GM18505 (cell line): Measurements from ENCODE around the gene M6PR.
"Not testable (repeated sequence)": the region's sequence is repeated elsewhere in the genome, so short reads cannot be mapped to it uniquely, and the experiment has no call there.

Experiments used
- ATAC-seq: cut with Tn5 transposase; IDR thresholded peaks from one replicate; pipeline ENCODE4 v1.9.1; 2021; ENCODE audit not compliant: unreplicated experiment
- POLR2A ChIP-seq: IDR thresholded peaks from 4 replicates; pipeline ENCODE4 v1.6.1; 2011; ENCODE audit warnings: borderline replicate concordance; ENCODE audit not compliant: insufficient read depth, insufficient read length; ENCODE audit errors: extremely low read depth

The M6PR gene

GRCh38 chr12:8912914-8913313 is 36.5 kb downstream of the M6PR start:
- no peak for ATAC-seq
- no peak for TF ChIP-seq POLR2A

GRCh38 chr12:8911606-8912268 is 37.7 kb downstream of the M6PR start:
- no peak for ATAC-seq
- no peak for TF ChIP-seq POLR2A

GRCh38 chr12:8909752-8910151 is 39.7 kb downstream of the M6PR start:
- ATAC-seq = no peak
- TF ChIP-seq POLR2A = no peak

GRCh38 chr12:8907513-8907912 is 41.9 kb downstream of the M6PR start:
- no peak for ATAC-seq
- no peak for TF ChIP-seq POLR2A

GRCh38 chr12:8906266-8907180 is 42.9 kb downstream of the M6PR start:
- no peak for ATAC-seq
- TF ChIP-seq POLR2A = no peak

- ATAC-seq = no peak
- no peak for TF ChIP-seq POLR2A
These were observed 43.9 kb downstream of the M6PR start for GRCh38 chr12:8905546-8905945.

- ATAC-seq = no peak
- TF ChIP-seq POLR2A = no peak
These were observed 44.8 kb downstream of the M6PR start for GRCh38 chr12:8904665-8905064.

GRCh38 chr12:8903646-8904045 is 45.8 kb downstream of the M6PR start:
- ATAC-seq = no peak
- no peak for TF ChIP-seq POLR2A

- not testable (repeated sequence) for ATAC-seq
These were observed 46.7 kb downstream of the M6PR start for GRCh38 chr12:8902703-8903102.

GRCh38 chr12:8899830-8900229 is 49.6 kb downstream of the M6PR start:
- no peak for ATAC-seq
- no peak for TF ChIP-seq POLR2A

- no peak for TF ChIP-seq POLR2A
- no peak for ATAC-seq
These were observed 52.4 kb downstream of the M6PR start for GRCh38 chr12:8897081-8897480.

GRCh38 chr12:8894986-8895385 is 54.5 kb downstream of the M6PR start:
- ATAC-seq = no peak
- TF ChIP-seq POLR2A = no peak

GRCh38 chr12:8894378-8894777 is 55.1 kb downstream of the M6PR start:
- ATAC-seq = no peak
- TF ChIP-seq POLR2A = no peak

- no peak for TF ChIP-seq POLR2A
- no peak for ATAC-seq
These were observed 57.5 kb downstream of the M6PR start for GRCh38 chr12:8891976-8892375.
